NCI-H1105 treated with DMSO at 0.1 percent for 48 hours (cell line): Measurements from ENCODE around the gene FGD4.
"Not testable (repeated sequence)": the region's sequence is repeated elsewhere in the genome, so short reads cannot be mapped to it uniquely, and the experiment has no call there.

Experiments
- DNase-seq: peaks from one replicate; lab custom pipeline; 2025; lab: John Stamatoyannopoulos, UW

FGD4 gene

DNA sequence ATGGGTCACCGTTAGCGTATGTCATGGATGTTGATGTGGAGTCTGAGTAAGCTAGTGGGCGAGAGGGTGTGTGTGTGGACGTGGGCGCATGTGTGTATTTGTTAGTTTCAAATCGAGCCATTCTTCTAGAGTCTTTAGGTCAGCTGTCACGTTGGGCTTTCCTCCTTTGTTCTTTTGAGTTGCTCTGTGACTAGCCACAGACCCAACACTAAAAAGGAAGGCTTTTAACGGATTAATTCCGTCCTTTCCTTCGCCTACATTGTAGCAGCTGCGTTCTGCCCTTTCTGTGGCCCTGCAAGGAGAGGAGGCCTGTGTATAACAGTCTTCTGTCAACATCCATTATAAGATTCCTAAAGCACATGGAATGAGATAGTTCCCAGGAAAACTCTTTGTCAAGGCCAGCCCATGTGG lies 162.6 kb downstream of the FGD4 start:
- DNase-seq: no peak

DNA sequence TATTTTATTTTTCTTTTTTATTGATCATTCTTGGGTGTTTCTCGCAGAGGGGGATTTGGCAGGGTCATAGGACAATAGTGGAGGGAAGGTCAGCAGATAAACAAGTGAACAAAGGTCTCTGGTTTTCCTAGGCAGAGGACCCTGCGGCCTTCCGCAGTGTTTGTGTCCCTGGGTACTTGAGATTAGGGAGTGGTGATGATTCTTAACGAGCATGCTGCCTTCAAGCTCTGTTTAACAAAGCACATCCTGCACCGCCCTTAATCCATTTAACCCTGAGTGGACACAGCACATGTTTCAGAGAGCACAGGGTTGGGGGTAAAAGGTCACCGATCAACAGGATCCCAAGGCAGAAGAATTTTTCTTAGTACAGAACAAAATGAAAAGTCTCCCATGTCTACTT lies 163.1 kb downstream of the FGD4 start:
- not testable (repeated sequence) for DNase-seq

- DNase-seq: no peak
Observed at GRCh38 chr12:32566663-32567295, 167.4 kb downstream of the FGD4 start.

DNA sequence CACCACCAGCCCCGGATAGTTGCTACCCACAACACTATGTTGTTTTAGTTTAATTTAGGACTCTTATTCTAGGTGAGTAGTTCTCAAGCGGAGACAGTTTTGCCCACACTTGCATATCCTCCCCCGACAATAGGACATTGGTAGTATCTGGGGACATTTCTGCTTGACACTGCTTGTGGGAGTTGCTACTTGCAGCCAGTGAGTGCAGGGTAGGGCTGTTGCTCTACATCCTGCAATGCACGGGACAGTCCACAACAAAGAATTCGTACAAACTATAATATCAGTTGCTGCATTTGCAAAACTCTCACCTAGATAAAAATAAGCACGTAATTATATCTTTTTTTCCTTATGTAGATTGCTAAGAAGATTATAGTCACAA lies 167.9 kb downstream of the FGD4 start:
- DNase-seq: no peak

GRCh38 chr12:32568228-32568627 lies 168.9 kb downstream of the FGD4 start:
- peak; percentile 34 for DNase-seq

- DNase-seq: no peak
Observed at GRCh38 chr12:32569259-32569658, 169.9 kb downstream of the FGD4 start.

DNA sequence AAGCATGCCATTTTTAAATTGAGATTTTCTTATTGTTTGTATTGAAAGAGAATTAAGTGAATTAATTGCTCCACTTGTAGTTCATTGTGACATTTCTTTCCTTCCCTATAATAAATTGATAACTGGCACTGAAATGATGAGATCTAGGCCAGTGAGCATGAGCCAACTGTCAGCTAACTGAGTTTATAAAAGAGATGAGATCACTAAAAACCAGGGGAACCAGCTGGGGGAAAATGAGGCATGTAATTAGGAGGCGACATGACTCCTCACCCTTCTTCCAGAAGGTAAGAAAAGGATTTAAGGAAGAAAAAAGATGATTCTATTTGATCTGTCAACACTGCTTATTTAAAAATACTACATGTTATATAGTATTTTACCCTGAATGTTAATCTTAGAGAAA lies 175.2 kb downstream of the FGD4 start:
- DNase-seq: no peak

GRCh38 chr12:32577328-32577727 lies 178.0 kb downstream of the FGD4 start:
- DNase-seq: no peak

DNA sequence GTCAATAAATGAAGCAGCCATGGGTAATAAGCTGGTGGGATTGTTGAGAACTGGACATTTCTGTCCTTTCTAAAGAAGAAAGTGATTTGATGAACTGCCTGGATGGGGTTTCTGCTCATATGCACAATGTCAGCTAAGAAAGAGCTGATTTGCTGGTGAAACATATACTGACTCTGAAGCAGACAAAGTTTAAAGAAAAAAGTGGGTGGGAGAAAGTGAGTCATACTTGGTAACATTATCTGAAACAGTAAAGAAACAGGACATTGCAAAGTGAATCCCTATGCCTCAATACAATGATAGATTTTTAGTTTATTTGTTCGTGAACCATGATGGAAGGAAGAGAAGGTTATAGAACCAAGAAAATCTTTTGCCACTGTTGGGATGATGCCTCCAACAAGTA lies 184.2 kb downstream of the FGD4 start:
- DNase-seq: no peak

GRCh38 chr12:32585680-32586079 lies 186.3 kb downstream of the FGD4 start:
- no peak for DNase-seq

- no peak for DNase-seq
Observed at GRCh38 chr12:32586390-32586789, 187.0 kb downstream of the FGD4 start.

- DNase-seq: no peak
Observed at GRCh38 chr12:32587581-32588495, 188.5 kb downstream of the FGD4 start.

GRCh38 chr12:32588604-32589003 lies 189.2 kb downstream of the FGD4 start:
- no peak for DNase-seq

DNA sequence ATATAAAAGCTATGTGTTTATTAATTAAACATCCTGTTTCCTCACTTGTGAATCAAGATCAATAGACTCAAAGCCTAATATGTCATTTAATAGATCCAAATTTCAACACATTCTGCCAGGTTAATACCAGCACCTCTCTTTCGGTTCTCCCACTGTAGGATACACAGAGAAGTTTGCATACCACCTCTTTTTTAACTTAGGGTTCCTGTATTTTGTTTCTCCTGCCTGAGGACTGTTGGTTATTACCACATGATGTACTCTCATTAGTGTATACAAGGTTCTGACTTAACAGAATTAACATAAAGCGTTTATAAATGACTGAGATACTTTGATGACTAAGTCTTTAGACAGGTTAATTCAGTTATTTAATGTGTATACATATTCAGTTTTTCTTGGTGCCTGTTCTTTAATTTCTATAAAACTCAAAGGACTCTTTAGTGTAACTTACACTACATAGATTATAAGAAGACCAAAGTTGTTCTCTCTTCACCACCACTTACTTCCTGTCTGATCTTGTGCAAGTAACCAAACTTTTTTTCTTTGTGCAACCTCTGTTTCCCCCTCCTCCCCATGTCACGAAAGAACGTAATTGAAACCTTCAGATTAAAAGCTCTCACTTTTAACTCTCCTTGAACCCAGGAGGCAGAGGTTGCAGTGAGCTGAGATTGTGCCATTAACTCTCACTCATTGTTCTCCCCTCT lies 190.0 kb downstream of the FGD4 start:
- DNase-seq: no peak

DNA sequence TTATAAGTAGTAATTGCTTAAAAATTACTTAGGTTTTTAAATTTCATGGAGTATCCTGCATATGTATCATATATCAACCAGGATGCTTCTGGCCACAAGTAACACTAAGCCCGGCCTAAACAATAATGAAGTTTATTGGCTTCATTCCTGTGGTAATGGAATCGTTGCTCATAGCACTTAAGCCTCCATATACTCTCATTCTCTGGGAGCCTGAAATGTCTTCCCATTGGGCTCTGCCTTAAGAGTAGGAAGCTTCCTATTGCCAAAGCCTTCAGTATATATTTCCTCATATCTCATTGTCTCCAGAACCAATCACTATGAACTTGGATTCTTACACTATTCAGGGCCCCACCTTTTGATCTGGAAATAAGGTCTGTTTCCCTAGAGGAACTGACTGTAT lies 195.9 kb downstream of the FGD4 start:
- DNase-seq: no peak

- no peak for DNase-seq
Observed at GRCh38 chr12:32596030-32596429, 196.7 kb downstream of the FGD4 start.

- DNase-seq: no peak
Observed at GRCh38 chr12:32598688-32599087, 199.3 kb downstream of the FGD4 start.

- no peak for DNase-seq
Observed at GRCh38 chr12:32600681-32601080, 201.3 kb downstream of the FGD4 start.

DNA sequence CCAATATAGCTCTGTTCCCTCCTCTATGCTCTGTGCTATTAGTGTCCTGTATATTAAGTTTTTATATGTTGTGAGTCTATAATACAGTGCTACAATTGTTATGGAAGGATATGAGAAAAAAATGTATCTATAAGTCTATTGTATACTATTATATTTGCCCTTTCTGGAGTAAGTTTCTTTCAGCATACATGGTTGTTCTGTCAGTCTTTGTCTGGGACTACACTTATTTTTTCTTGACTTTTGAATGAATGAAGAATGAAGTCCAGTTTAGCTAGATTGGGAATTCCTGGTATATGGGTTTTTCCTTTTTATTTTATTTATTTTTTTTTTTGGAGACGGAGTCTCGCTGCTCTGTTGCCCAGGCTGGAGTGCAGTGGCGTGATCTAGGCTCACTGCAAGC lies 203.7 kb downstream of the FGD4 start:
- DNase-seq: no peak

DNA sequence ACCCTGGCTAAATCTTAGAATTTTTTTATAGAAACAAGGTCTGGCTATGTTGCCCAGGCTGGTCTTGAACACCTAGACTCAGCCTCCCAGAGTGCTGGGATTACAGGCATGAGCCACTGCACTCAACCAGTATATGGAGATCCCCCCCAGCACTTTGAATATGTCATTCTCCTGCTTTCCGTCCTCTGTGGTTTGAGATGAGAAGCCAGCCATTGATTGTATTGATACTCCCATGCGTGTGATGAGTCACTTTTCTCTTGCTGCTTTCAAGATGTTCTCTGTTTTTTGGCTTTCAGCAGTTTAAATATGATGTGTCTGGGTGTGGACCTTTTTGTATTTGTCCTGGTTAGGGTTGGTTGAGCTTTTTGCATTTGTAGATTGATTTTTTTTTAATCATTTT lies 204.5 kb downstream of the FGD4 start:
- DNase-seq: no peak

DNA sequence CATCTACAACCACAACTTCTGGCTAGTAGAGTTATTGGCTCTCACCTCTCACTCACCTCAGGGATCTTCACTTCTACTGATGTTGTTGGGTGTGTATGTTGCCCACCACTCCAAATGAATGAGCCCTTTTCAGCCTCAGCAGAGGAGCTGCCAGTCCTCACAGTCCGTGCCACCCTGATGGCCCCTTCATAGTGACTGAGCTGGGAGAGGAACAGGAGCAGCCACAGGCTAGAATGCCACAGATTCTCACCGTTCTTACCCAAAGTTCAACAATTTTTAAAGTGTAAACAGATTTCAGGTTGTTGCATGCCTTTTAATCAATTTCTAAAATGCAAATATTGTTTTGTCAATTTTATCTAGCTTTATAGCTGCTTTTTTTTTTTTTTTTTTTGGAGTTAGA lies 205.2 kb downstream of the FGD4 start:
- no peak for DNase-seq

- no peak for DNase-seq
Observed at GRCh38 chr12:32605326-32606095, 206.2 kb downstream of the FGD4 start.
